OCI-LY3 (cell line): ENCODE data around the gene BMERB1.

ENCODE experiments used
- H2AFZ ChIP-seq: fragments of 200-600, 300-600 bp; shearing (Covaris generic); 2 replicates; pipeline ENCODE4 v1.6.0; 2014; ENCODE audit warnings: antibody characterized with exemption, low read depth, low read length
- H3K27ac ChIP-seq: fragments of 200-600, 300-600 bp; sonication (generic); 2 replicates; pipeline ENCODE4 v1.5.1; 2014; ENCODE audit warnings: mild to moderate bottlenecking, low read length, moderate library complexity, mixed read lengths
- H3K27me3 ChIP-seq: fragments of 200-600, 300-600 bp; sonication (generic); 2 replicates; pipeline ENCODE4 v1.6.1; 2014; ENCODE audit warnings: low read depth, low read length, mixed read lengths
- H3K36me3 ChIP-seq: fragments of 200-600, 300-600 bp; sonication (generic); replicated peaks from 2 replicates; pipeline ENCODE3; 2014; ENCODE audit warnings: low read depth, low read length, mixed read lengths
- H3K4me1 ChIP-seq: fragments of 300-600, 200-600 bp; sonication (generic); 2 replicates; pipeline ENCODE4 v1.6.1; 2014; ENCODE audit warnings: low read length, mixed read lengths
- H3K4me2 ChIP-seq: fragments of 200-600, 300-600 bp; sonication (generic); 2 replicates; pipeline ENCODE4 v1.6.1; 2014; ENCODE audit warnings: low read length, mixed read lengths
- H3K4me3 ChIP-seq: fragments of 300-600, 200-600 bp; sonication (generic); 2 replicates; pipeline ENCODE4 v1.5.1; 2014; ENCODE audit warnings: antibody characterized with exemption, mild to moderate bottlenecking, low read length, moderate library complexity
- H3K79me2 ChIP-seq: fragments of 300-600, 200-600 bp; shearing (Covaris generic); 2 replicates; pipeline ENCODE4 v1.6.1; 2014; ENCODE audit warnings: mild to moderate bottlenecking, low read length, mixed read lengths
- H3K9ac ChIP-seq: fragments of 300-600, 200-600 bp; shearing (Covaris generic); 2 replicates; pipeline ENCODE4 v1.6.0; 2014; ENCODE audit warnings: mild to moderate bottlenecking, low read length, moderate library complexity
- H3K9me3 ChIP-seq: fragments of 200-600, 300-600 bp; shearing (Covaris generic); 2 replicates; pipeline ENCODE4 v1.6.1; 2014; ENCODE audit warnings: low read length, mixed read lengths; ENCODE audit not compliant: insufficient read depth
- H4K20me1 ChIP-seq: fragments of 200-600, 300-600 bp; sonication (generic); 2 replicates; pipeline ENCODE4 v1.6.1; 2016; ENCODE audit warnings: low read length, mixed read lengths; ENCODE audit not compliant: insufficient read depth
- EZH2phosphoT487 ChIP-seq: fragments of 200-600 bp; shearing (Covaris generic); IDR thresholded peaks from 2 replicates; pipeline ENCODE4 v1.6.1; 2018; ENCODE audit warnings: antibody characterized with exemption, mixed run types, low read depth
- TF ChIP-seq, protein P1 (sequence below): fragments of 200-600, 300-600 bp; sonication (generic); IDR thresholded peaks from 2 replicates; pipeline ENCODE4 v1.5.1; 2014; ENCODE audit warnings: antibody characterized with exemption, low read length, low read depth

Gene BMERB1

DNA sequence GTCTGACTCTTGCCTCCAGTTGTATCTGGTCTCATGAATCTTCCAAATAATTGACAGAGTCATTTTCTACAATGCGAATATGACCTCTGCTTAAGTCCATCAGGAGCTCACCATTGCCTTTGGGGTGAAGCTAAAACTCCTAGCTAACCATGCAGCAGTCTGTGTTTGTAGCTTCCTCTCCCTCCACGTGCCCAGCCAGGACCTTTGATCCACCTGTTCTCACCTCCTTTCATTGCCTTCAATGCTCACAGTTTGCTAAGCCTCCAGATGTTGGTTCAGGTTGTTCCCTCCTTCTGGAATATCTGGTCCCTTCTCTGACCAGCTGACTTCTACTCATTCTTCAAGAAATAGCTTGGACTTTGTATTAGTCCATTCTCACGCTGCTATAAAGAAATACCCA lies 23.0 kb downstream of the BMERB1 start:
- no peaks in the 10 kb centered on the region for H3K4me1 ChIP-seq
- H3K79me2 ChIP-seq: no peaks in the 10 kb centered on the region
- H2AFZ ChIP-seq: no peak overlapping the region
- peaks cover 20% of the 10 kb centered on the region; the same call in 1 of the 2 replicates for H3K27me3 ChIP-seq
- no peaks in the 10 kb centered on the region for H4K20me1 ChIP-seq
- no peak overlapping the region for H3K9ac ChIP-seq
- H3K36me3 ChIP-seq: no peaks in the 10 kb centered on the region
- no peak overlapping the region for H3K27ac ChIP-seq
- no peak overlapping the region for H3K4me2 ChIP-seq
- H3K9me3 ChIP-seq: no peaks in the 10 kb centered on the region
- no peak overlapping the region for H3K4me3 ChIP-seq
- TF ChIP-seq, protein P1, sequence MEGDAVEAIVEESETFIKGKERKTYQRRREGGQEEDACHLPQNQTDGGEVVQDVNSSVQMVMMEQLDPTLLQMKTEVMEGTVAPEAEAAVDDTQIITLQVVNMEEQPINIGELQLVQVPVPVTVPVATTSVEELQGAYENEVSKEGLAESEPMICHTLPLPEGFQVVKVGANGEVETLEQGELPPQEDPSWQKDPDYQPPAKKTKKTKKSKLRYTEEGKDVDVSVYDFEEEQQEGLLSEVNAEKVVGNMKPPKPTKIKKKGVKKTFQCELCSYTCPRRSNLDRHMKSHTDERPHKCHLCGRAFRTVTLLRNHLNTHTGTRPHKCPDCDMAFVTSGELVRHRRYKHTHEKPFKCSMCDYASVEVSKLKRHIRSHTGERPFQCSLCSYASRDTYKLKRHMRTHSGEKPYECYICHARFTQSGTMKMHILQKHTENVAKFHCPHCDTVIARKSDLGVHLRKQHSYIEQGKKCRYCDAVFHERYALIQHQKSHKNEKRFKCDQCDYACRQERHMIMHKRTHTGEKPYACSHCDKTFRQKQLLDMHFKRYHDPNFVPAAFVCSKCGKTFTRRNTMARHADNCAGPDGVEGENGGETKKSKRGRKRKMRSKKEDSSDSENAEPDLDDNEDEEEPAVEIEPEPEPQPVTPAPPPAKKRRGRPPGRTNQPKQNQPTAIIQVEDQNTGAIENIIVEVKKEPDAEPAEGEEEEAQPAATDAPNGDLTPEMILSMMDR: no peak
- TF ChIP-seq EZH2phosphoT487: no peak

DNA sequence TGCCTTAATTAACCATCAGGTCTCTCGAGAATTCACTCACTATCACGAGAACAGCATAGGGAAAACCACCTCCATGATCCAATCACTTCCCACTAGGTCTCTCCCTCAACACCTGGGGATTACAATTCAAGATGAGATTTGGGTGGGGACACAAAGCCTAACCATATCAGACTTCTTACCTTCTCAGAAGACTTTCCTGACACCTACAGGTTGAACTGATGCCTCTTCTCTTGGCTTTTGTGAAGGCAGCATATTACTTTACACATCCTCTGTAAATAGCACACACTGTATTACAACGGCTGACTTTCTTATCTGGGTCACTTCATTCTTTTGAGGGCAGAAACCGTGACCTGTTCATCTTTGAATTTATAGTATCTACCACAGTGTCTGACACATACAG lies 23.6 kb downstream of the BMERB1 start:
- H3K4me3 ChIP-seq: no peak overlapping the region
- no peak overlapping the region for H3K9ac ChIP-seq
- no peaks in the 10 kb centered on the region for H4K20me1 ChIP-seq
- no peak for TF ChIP-seq EZH2phosphoT487
- TF ChIP-seq, protein P1: peak; percentile 27
- no peaks in the 10 kb centered on the region for H3K9me3 ChIP-seq
- peaks cover 20% of the 10 kb centered on the region; the same call in 1 of the 2 replicates for H3K27me3 ChIP-seq
- H3K36me3 ChIP-seq: no peaks in the 10 kb centered on the region
- no peak overlapping the region for H2AFZ ChIP-seq
- H3K27ac ChIP-seq: no peak overlapping the region
- no peaks in the 10 kb centered on the region for H3K4me1 ChIP-seq
- no peaks in the 10 kb centered on the region for H3K79me2 ChIP-seq
- H3K4me2 ChIP-seq: no peak overlapping the region

DNA sequence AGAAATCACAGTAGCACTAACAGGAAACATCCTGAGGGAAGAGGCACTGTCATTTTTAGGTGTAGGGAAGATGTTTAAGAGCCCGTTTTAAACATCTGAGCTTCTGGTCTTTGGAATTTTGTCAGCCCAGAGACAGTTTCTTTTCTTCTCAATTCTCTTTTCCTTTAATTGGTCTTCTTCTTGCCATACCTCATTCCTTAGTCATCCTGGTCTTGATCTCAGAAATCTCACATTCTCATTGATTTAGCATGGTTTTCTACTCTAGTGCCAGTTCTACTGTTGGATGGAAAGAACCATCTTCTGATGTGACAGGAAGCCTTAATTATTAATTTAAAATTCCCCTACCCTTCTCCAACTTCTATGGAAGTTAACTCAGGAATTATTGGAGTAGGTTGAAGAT lies 25.4 kb downstream of the BMERB1 start:
- Histone ChIP-seq H2AFZ (no peak overlapping the region), H3K27me3 (peaks cover 20% of the 10 kb centered on the region; the same call in 1 of the 2 replicates), H3K79me2 (no peaks in the 10 kb centered on the region), H3K9me3 (no peaks in the 10 kb centered on the region), H3K4me2 (no peak overlapping the region), H3K9ac (no peak overlapping the region), H3K27ac (no peak overlapping the region), H3K36me3 (no peaks in the 10 kb centered on the region), H4K20me1 (no peaks in the 10 kb centered on the region), H3K4me3 (no peak overlapping the region), H3K4me1 (no peaks in the 10 kb centered on the region)
- TF ChIP-seq, protein P1: no peak
- TF ChIP-seq EZH2phosphoT487: no peak

DNA sequence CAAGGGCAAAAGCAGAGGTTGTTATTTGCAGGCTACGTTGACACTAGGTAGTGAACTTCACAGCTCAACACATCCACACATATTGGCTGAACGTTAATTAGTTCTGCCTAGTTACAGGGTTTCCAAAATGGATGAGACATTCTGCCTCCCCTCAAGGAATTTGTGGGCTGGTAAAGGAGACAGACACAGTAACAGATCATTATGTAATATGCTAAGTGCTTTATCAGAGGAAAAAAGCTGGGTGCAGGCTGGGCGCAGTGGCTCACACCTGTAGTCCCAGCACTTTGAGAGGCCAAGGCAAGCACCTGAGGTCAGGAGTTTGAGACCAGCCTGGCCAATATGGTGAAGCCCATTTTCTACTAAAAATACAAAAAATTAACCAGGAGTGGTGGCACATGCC lies 26.2 kb downstream of the BMERB1 start:
- Histone ChIP-seq H3K4me2 (no peak overlapping the region), H3K36me3 (no peaks in the 10 kb centered on the region), H3K9me3 (no peaks in the 10 kb centered on the region), H3K27me3 (peaks cover 20% of the 10 kb centered on the region; the same call in 1 of the 2 replicates), H3K79me2 (no peaks in the 10 kb centered on the region), H3K27ac (no peak overlapping the region), H3K4me3 (no peak overlapping the region), H3K9ac (no peak overlapping the region), H2AFZ (no peak overlapping the region), H4K20me1 (no peaks in the 10 kb centered on the region), H3K4me1 (no peaks in the 10 kb centered on the region)
- TF ChIP-seq, protein P1: no peak
- TF ChIP-seq EZH2phosphoT487: no peak
